CD8-positive, alpha-beta memory T cell (primary cell): ENCODE measurements around the gene ZNF891. TPM values are rescaled to one million over a fixed set of nuclear protein-coding genes. Genes with fewer than 3 reads are reported as not detected.

Experiments used
- CTCF ChIA-PET: fragments of 350-600 bp; sonication (Branson Sonifier 250); formaldehyde crosslinking; loops from one replicate; lab custom pipeline; 2021; ENCODE audit warnings: antibody characterized with exemption; lab: Charles Lee
- POLR2A ChIA-PET: fragments of 350-600 bp; sonication (Branson Sonifier 250); formaldehyde crosslinking; loops from one replicate; lab custom pipeline; 2021; ENCODE audit warnings: antibody characterized with exemption; lab: Charles Lee
- DNase-seq, 5 donors: peaks; one replicate each; pipeline versions ENCODE4 v3.0.0 to v3.0.0-alpha.2; 2020 to 2022; ENCODE audit warnings: mixed read lengths in 1 of 5
- H3K27ac ChIP-seq: one replicate; pipeline ENCODE4 v1.7.0; 2013; ENCODE audit warnings: low read depth, mild to moderate bottlenecking, low read length, moderate library complexity
- H3K27me3 ChIP-seq: 2 replicates; pipeline ENCODE4 v1.7.0; 2013; ENCODE audit warnings: low read length, mild to moderate bottlenecking; ENCODE audit not compliant: insufficient read depth, poor library complexity, severe bottlenecking
- H3K36me3 ChIP-seq: 2 replicates; pipeline ENCODE4 v1.7.0; 2013; ENCODE audit warnings: mild to moderate bottlenecking, low read length, moderate library complexity; ENCODE audit not compliant: insufficient read depth
- H3K4me1 ChIP-seq: 2 replicates; pipeline ENCODE4 v1.7.0; 2013; ENCODE audit warnings: mild to moderate bottlenecking, low read length, moderate library complexity; ENCODE audit not compliant: insufficient read depth
- H3K4me3 ChIP-seq: 2 replicates; pipeline ENCODE4 v1.7.0; 2013; ENCODE audit warnings: mild to moderate bottlenecking, low read length
- H3K9me3 ChIP-seq: 2 replicates; pipeline ENCODE4 v1.7.0; 2013; ENCODE audit warnings: mild to moderate bottlenecking, low read length
- H3K27ac Mint-ChIP-seq, 8 donors: one replicate each; pipeline ENCODE4 v1.8.0; 2020 to 2021; ENCODE audit warnings: mixed read lengths in 8 of 8, mild to moderate bottlenecking in 6 of 8, inconsistent platforms in 3 of 8, moderate library complexity in 3 of 8
- H3K27me3 Mint-ChIP-seq, 2 donors: one replicate each; pipeline ENCODE4 v1.8.0; 2020 to 2021; ENCODE audit warnings: mixed read lengths in 2 of 2, mild to moderate bottlenecking in 1 of 2, moderate library complexity in 1 of 2
- H3K36me3 Mint-ChIP-seq, 3 donors: one replicate each; pipeline ENCODE4 v1.8.0; 2020 to 2021; ENCODE audit warnings: mixed read lengths in 3 of 3, inconsistent platforms in 1 of 3, mild to moderate bottlenecking in 1 of 3
- H3K4me1 Mint-ChIP-seq, 3 donors: one replicate each; pipeline ENCODE4 v1.8.0; 2020 to 2021; ENCODE audit warnings: mixed read lengths in 3 of 3, inconsistent platforms in 1 of 3, mild to moderate bottlenecking in 1 of 3
- H3K4me3 Mint-ChIP-seq, 7 donors: one replicate each; pipeline ENCODE4 v1.8.0; 2020 to 2021; ENCODE audit warnings: mixed read lengths in 7 of 7, mild to moderate bottlenecking in 6 of 7, moderate library complexity in 4 of 7, inconsistent platforms in 2 of 7
- H3K9me3 Mint-ChIP-seq, 5 donors: one replicate each; pipeline ENCODE4 v1.8.0; 2020 to 2022; ENCODE audit warnings: mixed read lengths in 5 of 5, mild to moderate bottlenecking in 3 of 5, moderate library complexity in 2 of 5, inconsistent platforms in 1 of 5
- polyA plus RNA-seq: library from polyadenylated mRNA; unstranded; fragments of 300-500 nt; fragmentation: Illumina TruSeq; gene quantifications from one replicate; pipeline ENCODE4 v1.2.3, GENCODE V29; 2021
- total RNA-seq, 2 experiments: library from RNA; stranded (reverse); gene quantifications; one replicate each; pipeline ENCODE4 v1.2.3, GENCODE V29; 2021

Gene ZNF891
- total and polyA plus RNA-seq, 3 experiments from 2014 or later: 0.69 to 2.1 (median 2.0) TPM

DNA sequence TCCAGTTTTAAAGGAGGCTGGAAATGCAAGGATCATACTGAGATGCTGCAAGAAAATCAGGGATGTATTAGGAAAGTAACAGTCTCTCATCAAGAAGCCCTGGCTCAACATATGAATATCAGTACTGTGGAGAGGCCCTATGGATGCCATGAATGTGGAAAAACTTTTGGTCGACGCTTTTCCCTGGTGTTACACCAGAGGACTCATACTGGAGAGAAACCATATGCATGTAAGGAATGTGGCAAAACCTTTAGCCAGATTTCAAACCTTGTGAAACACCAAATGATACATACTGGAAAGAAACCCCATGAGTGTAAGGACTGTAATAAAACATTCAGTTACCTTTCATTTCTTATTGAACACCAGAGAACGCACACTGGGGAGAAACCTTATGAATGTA, 24.5 kb downstream of the ZNF891 start:
- Mint-ChIP-seq H3K4me3 (no peak overlapping the region), H3K27ac (no peak overlapping the region), H3K4me1 (no peaks in the 10 kb centered on the region), H3K9me3 (peaks cover 65 to 98% (median 96%) of the 10 kb centered on the region in 5 donors), H3K27me3 (peaks cover 0 to 1% of the 10 kb centered on the region in 2 donors), H3K36me3 (peaks cover 34 to 89% (median 88%) of the 10 kb centered on the region in 3 donors)
- Histone ChIP-seq H3K4me3 (peak overlapping the region; percentile 23), H3K27me3 (no peaks in the 10 kb centered on the region), H3K27ac (no peak overlapping the region), H3K9me3 (peaks cover 91% of the 10 kb centered on the region), H3K4me1 (no peaks in the 10 kb centered on the region), H3K36me3 (peaks cover 58% of the 10 kb centered on the region)
- ChIA-PET CTCF (no interaction called here), POLR2A (no interaction called here)
- DNase-seq: no peak

- ChIA-PET POLR2A (no interaction called here), CTCF (no interaction called here)
- Histone ChIP-seq H3K4me1 (peaks cover 18% of the 10 kb centered on the region), H3K9me3 (peaks cover 56% of the 10 kb centered on the region), H3K4me3 (no peak overlapping the region), H3K27ac (no peak overlapping the region), H3K36me3 (peaks cover 38% of the 10 kb centered on the region), H3K27me3 (no peaks in the 10 kb centered on the region)
- Mint-ChIP-seq H3K27me3 (no peaks in the 10 kb centered on the region), H3K36me3 (peaks cover 39 to 75% (median 71%) of the 10 kb centered on the region in 3 donors), H3K4me1 (peaks cover 11 to 22% (median 17%) of the 10 kb centered on the region in 3 donors), H3K27ac (peak overlapping the region in 1 of 8 donors; percentile 13), H3K9me3 (peaks cover 45 to 75% (median 71%) of the 10 kb centered on the region in 5 donors), H3K4me3 (peak overlapping the region in 1 of 7 donors; percentile 9)
- DNase-seq: no peak
Observed at GRCh38 chr12:133083345-133083744, 46.7 kb downstream of the ZNF891 start.

DNA sequence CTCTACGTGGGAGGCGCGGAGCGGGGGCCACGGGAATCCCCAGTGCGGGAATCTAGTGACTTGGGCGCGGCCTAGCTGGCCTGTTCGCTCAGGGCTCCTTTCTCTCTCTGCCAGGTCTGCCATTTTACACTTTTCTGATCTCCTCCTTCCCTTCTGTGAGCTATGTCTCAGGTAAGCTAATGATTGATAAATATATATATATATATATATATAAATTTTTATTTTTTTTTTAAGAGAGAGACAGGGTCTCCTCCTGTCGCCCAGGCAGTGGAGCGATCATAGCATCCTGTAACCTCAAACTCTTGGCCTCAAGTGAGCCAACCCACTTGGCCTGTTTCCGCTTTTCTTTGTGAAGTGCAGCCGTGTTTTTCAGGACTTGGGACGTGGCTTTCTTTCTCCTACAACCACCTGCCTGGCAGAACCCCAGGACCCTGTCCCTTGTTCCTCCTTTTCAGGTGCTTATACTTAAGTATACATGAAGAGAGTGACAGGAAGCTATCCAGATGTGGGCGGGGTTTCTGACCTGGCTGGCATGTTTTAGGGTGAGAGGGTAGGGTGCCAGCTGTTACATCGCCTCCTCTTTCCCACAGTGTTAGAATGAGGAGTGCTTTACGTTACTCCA, 48.8 kb downstream of the ZNF891 start:
- H3K4me1 ChIP-seq: peaks cover 18% of the 10 kb centered on the region
- H3K27me3 ChIP-seq: no peaks in the 10 kb centered on the region
- peaks cover 46 to 75% (median 74%) of the 10 kb centered on the region in 5 donors for H3K9me3 Mint-ChIP-seq
- peak overlapping the region; percentile 94 for H3K4me3 ChIP-seq
- H3K4me3 Mint-ChIP-seq: peak overlapping the region in 1 of 7 donors; percentile 41
- H3K36me3 ChIP-seq: peaks cover 34% of the 10 kb centered on the region
- H3K9me3 ChIP-seq: peaks cover 58% of the 10 kb centered on the region
- CTCF ChIA-PET: interaction anchor here (1.2 to 2.5 kb wide), 2 partner anchors 49 to 100 kb away, joined by 5 to 12 read pairs; partner anchors contain the start of genes ZNF10, ZNF268 and ZNF891
- no peak for DNase-seq
- peaks cover 11 to 19% (median 17%) of the 10 kb centered on the region in 3 donors for H3K4me1 Mint-ChIP-seq
- H3K36me3 Mint-ChIP-seq: peaks cover 30 to 63% (median 56%) of the 10 kb centered on the region in 3 donors
- peak overlapping the region; percentile 97 for H3K27ac ChIP-seq
- no peaks in the 10 kb centered on the region for H3K27me3 Mint-ChIP-seq
- H3K27ac Mint-ChIP-seq: peak overlapping the region in 3 of 8 donors; percentile 34 to 79 (median 52)
- POLR2A ChIA-PET: interaction anchor here (1.2 kb wide), 1 partner anchor 49 kb away, joined by 7 read pairs; the partner anchor contains the start of genes ZNF10 and ZNF891

- H3K36me3 Mint-ChIP-seq: peaks cover 27 to 56% (median 49%) of the 10 kb centered on the region in 3 donors
- peaks cover 43 to 76% (median 72%) of the 10 kb centered on the region in 5 donors for H3K9me3 Mint-ChIP-seq
- peaks cover 18% of the 10 kb centered on the region for H3K4me1 ChIP-seq
- ChIA-PET CTCF (interaction anchor here (0.7 to 2.5 kb wide), 4 partner anchors 50 to 172 kb away, joined by 3 to 12 read pairs (median 4); partner anchors contain the start of genes ZNF10, ZNF268 and ZNF891), POLR2A (interaction anchor here (1.0 to 1.2 kb wide), 8 partner anchors 43 to 251 kb away, joined by 4 to 11 read pairs (median 6); partner anchors contain the start of genes CHFR, ZNF10, ZNF26 and ZNF268)
- peaks cover 11 to 19% (median 17%) of the 10 kb centered on the region in 3 donors for H3K4me1 Mint-ChIP-seq
- H3K4me3 Mint-ChIP-seq: peak within 1 kb of the TSS in 1 of 7 donors; percentile 41
- peak within 1 kb of the TSS; percentile 94 for H3K4me3 ChIP-seq
- H3K9me3 ChIP-seq: peaks cover 51% of the 10 kb centered on the region
- no peaks in the 10 kb centered on the region for H3K27me3 Mint-ChIP-seq
- peak within 1 kb of the TSS; percentile 97 for H3K27ac ChIP-seq
- no peaks in the 10 kb centered on the region for H3K27me3 ChIP-seq
- peak; percentile 92 to 97 (median 95) for DNase-seq
- peak within 1 kb of the TSS in 3 of 8 donors; percentile 34 to 79 (median 52) for H3K27ac Mint-ChIP-seq
- H3K36me3 ChIP-seq: peaks cover 28% of the 10 kb centered on the region
Observed at GRCh38 chr12:133080368-133081158, 49.5 kb downstream of the ZNF891 start, which contains the start of gene ZNF140. TSS of gene ZNF140 (plus strand) at chr12:133080923. CDS start at chr12:133081321, 398 bp downstream.

DNA sequence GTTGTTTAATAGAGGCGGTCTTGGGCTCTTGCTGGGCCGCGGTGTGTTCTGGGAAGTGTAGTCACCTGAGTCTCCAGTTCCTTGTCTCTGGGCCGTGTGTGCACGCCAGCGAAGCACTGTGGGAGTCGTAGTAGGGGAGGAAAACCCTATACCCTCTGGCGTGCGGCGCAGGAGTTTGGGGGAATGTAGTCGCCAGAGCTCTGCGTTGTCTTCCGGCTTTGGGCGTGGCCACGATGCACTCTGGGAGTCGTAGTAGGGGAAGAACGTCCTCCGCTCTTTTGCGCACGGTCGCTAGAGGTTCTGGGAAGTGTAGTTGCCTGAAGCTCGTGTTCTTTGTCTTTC, 50.1 kb downstream of the ZNF891 start:
- POLR2A ChIA-PET: interaction anchor here (1.0 to 1.2 kb wide), 7 partner anchors 42 to 251 kb away, joined by 4 to 11 read pairs (median 6); partner anchors contain the start of genes CHFR, ZNF10, ZNF26 and ZNF268
- Histone ChIP-seq H3K27ac (peak overlapping the region; percentile 97), H3K4me3 (peak overlapping the region; percentile 94), H3K27me3 (no peaks in the 10 kb centered on the region), H3K9me3 (peaks cover 51% of the 10 kb centered on the region), H3K36me3 (peaks cover 22% of the 10 kb centered on the region), H3K4me1 (peaks cover 18% of the 10 kb centered on the region)
- Mint-ChIP-seq H3K27me3 (no peaks in the 10 kb centered on the region), H3K9me3 (peaks cover 47 to 76% (median 70%) of the 10 kb centered on the region in 5 donors), H3K4me3 (no peak overlapping the region), H3K27ac (no peak overlapping the region), H3K36me3 (peaks cover 24 to 53% (median 48%) of the 10 kb centered on the region in 3 donors), H3K4me1 (peaks cover 11 to 19% (median 17%) of the 10 kb centered on the region in 3 donors)
- DNase-seq: peak; percentile 92 to 97 (median 95)
- CTCF ChIA-PET: interaction anchor here (0.7 to 2.5 kb wide), 3 partner anchors 50 to 171 kb away, joined by 3 to 12 read pairs (median 3); partner anchors contain the start of genes ZNF10, ZNF268 and ZNF891

- H3K9me3 ChIP-seq: peaks cover 15% of the 10 kb centered on the region
- Mint-ChIP-seq H3K27me3 (peaks cover 4 to 6% of the 10 kb centered on the region in 2 donors), H3K4me3 (no peak overlapping the region), H3K27ac (no peak overlapping the region), H3K36me3 (peaks cover 7 to 27% (median 24%) of the 10 kb centered on the region in 3 donors), H3K4me1 (no peaks in the 10 kb centered on the region), H3K9me3 (peaks cover 36 to 85% (median 71%) of the 10 kb centered on the region in 5 donors)
- no peaks in the 10 kb centered on the region for H3K36me3 ChIP-seq
- no peaks in the 10 kb centered on the region for H3K4me1 ChIP-seq
- CTCF ChIA-PET: no interaction called here
- no peak overlapping the region for H3K4me3 ChIP-seq
- no peaks in the 10 kb centered on the region for H3K27me3 ChIP-seq
- POLR2A ChIA-PET: no interaction called here
- no peak overlapping the region for H3K27ac ChIP-seq
- DNase-seq: no peak
Observed at GRCh38 chr12:133073836-133074235, 56.2 kb downstream of the ZNF891 start.

GRCh38 chr12:133063556-133063955, 66.5 kb downstream of the ZNF891 start:
- peaks cover 88% of the 10 kb centered on the region for H3K9me3 ChIP-seq
- no peaks in the 10 kb centered on the region for H3K4me1 Mint-ChIP-seq
- no peaks in the 10 kb centered on the region for H3K27me3 Mint-ChIP-seq
- DNase-seq: no peak
- H3K27me3 ChIP-seq: no peaks in the 10 kb centered on the region
- H3K36me3 ChIP-seq: no peaks in the 10 kb centered on the region
- CTCF ChIA-PET: no interaction called here
- peak overlapping the region; percentile 23 for H3K4me3 ChIP-seq
- no peak overlapping the region for H3K27ac ChIP-seq
- H3K9me3 Mint-ChIP-seq: peaks cover 43 to 97% (median 95%) of the 10 kb centered on the region in 5 donors
- H3K4me1 ChIP-seq: no peaks in the 10 kb centered on the region
- H3K27ac Mint-ChIP-seq: no peak overlapping the region
- POLR2A ChIA-PET: interaction anchor here (0.5 kb wide), 1 partner anchor 66 kb away, joined by 3 read pairs; no protein-coding TSS in a partner anchor
- peaks cover 2 to 37% (median 26%) of the 10 kb centered on the region in 3 donors for H3K36me3 Mint-ChIP-seq
- H3K4me3 Mint-ChIP-seq: no peak overlapping the region
